ENCODE measurements around the gene ACAP2. TPM values are rescaled to one million over a fixed set of nuclear protein-coding genes. Genes with fewer than 3 reads are reported as not detected.

The ACAP2 gene
- total and polyA plus RNA-seq, 2 experiments from 2014 or later = 45.6 to 104 TPM

GRCh38 chr3:195416795-195417194 lies 26.0 kb downstream of the ACAP2 start:
- Mint-ChIP-seq H3K4me3 (no peak overlapping the region), H3K27me3 (ENCODE audit: insufficient read depth, low read depth, poor library complexity) (peaks cover 5% of the 10 kb centered on the region), H3K4me1 (0 out of 3 replicates have a peak, but pooled peaks cover 4% of the 10 kb centered on the region), H3K9me3 (no peaks in the 10 kb centered on the region), H3K36me3 (ENCODE audit: low read depth) (no peaks in the 10 kb centered on the region; the same call in 2 of the 3 replicates), H3K27ac (no peak overlapping the region)
- Histone ChIP-seq H3K79me2 (replicated peaks; ENCODE audit: insufficient read depth) (peaks cover 94% of the 10 kb centered on the region), H3K27me3 (ENCODE audit: insufficient read depth) (no peaks in the 10 kb centered on the region), H3K4me1 (ENCODE audit: insufficient read depth) (peaks cover 3% of the 10 kb centered on the region; the same call in 1 of the 2 replicates), H3K36me3 (ENCODE audit: insufficient read depth) (no peaks in the 10 kb centered on the region), H3K27ac (ENCODE audit: low read depth) (no peak overlapping the region), H3F3A (replicated peaks; ENCODE audit: low read depth) (no peaks in the 10 kb centered on the region), H4K20me1 (replicated peaks; ENCODE audit: insufficient read depth) (peaks cover 8% of the 10 kb centered on the region; the same call in 1 of the 2 replicates), H2AFZ (no peak overlapping the region), H3K9me2 (ENCODE audit: insufficient read depth) (0 out of 2 replicates have a peak, but pooled peaks cover 3% of the 10 kb centered on the region), H3K4me2 (no peak overlapping the region), H3K4me3 (no peak overlapping the region)
- DNase-seq (ENCODE audit: low spot score) (no peak), ATAC-seq (no peak)
- no peak for TF ChIP-seq CREB1 (CRISPR knock-in tag; IDR thresholded peaks at IDR 0.05; ENCODE audit: low read depth)

- 0 out of 2 replicates have a peak, but pooled peaks cover 4% of the 10 kb centered on the region for H3K4me1 ChIP-seq (ENCODE audit: insufficient read depth)
- H3K36me3 ChIP-seq (ENCODE audit: insufficient read depth) = no peaks in the 10 kb centered on the region
- H3K9me3 Mint-ChIP-seq = no peaks in the 10 kb centered on the region
- peaks cover 4% of the 10 kb centered on the region; the same call in 1 of the 3 replicates for H3K36me3 Mint-ChIP-seq (ENCODE audit: low read depth)
- TF ChIP-seq EZH2 (IDR thresholded peaks at IDR 0.05; ENCODE audit: low read depth, unreplicated experiment) (no peak), ZNF462 (CRISPR knock-in tag; IDR thresholded peaks at IDR 0.05) (no peak), NANOG (IDR thresholded peaks at IDR 0.05; ENCODE audit: borderline replicate concordance) (no peak), JUNB (IDR thresholded peaks at IDR 0.05; ENCODE audit: unreplicated experiment) (no peak), ZNF331 (CRISPR knock-in tag; IDR thresholded peaks at IDR 0.05; ENCODE audit: low read depth) (no peak), EZH2phosphoT487 (IDR thresholded peaks at IDR 0.05; ENCODE audit: unreplicated experiment) (no peak), ZNF114 (CRISPR knock-in tag; IDR thresholded peaks at IDR 0.05) (no peak), CREB1 (CRISPR knock-in tag; IDR thresholded peaks at IDR 0.05; ENCODE audit: low read depth) (no peak), POLR2AphosphoS5 (IDR thresholded peaks at IDR 0.05; ENCODE audit: low read depth) (no peak), ETS1 (IDR thresholded peaks at IDR 0.05) (no peak), REST (IDR thresholded peaks at IDR 0.05; ENCODE audit: unreplicated experiment) (no peak)
- no peaks in the 10 kb centered on the region for H3F3A ChIP-seq (replicated peaks; ENCODE audit: low read depth)
- H3K27me3 ChIP-seq (ENCODE audit: insufficient read depth) = no peaks in the 10 kb centered on the region
- no peak overlapping the region for H3K4me3 Mint-ChIP-seq
- H3K79me2 ChIP-seq (replicated peaks; ENCODE audit: insufficient read depth) = peaks cover 92% of the 10 kb centered on the region
- H3K4me3 ChIP-seq = no peak overlapping the region
- no peak overlapping the region for H3K27ac ChIP-seq (ENCODE audit: low read depth)
- H3K27ac Mint-ChIP-seq = no peak overlapping the region
- peaks cover 8% of the 10 kb centered on the region; the same call in 2 of the 3 replicates for H3K4me1 Mint-ChIP-seq
- H2AFZ ChIP-seq = no peak overlapping the region
- no peak overlapping the region for H3K4me2 ChIP-seq
- H4K20me1 ChIP-seq (replicated peaks; ENCODE audit: insufficient read depth) = peaks cover 4% of the 10 kb centered on the region; the same call in 1 of the 2 replicates
- ATAC-seq (no peak), DNase-seq (ENCODE audit: low spot score) (no peak)
- H3K9me2 ChIP-seq (ENCODE audit: insufficient read depth) = 0 out of 2 replicates have a peak, but pooled peaks cover 3% of the 10 kb centered on the region
- H3K27me3 Mint-ChIP-seq (ENCODE audit: insufficient read depth, low read depth, poor library complexity) = peaks cover 5% of the 10 kb centered on the region
Measured at GRCh38 chr3:195411836-195412235, 31.0 kb downstream of the ACAP2 start.
